Mucosa of descending colon (tissue), 3 donors: ENCODE measurements around the gene ACTR1A. TPM values are rescaled to one million over a fixed set of nuclear protein-coding genes. Genes with fewer than 3 reads are reported as not detected.

Source experiments
- ATAC-seq: fragments of 200-7000 bp; cut with Tn5 transposase; one replicate; pipeline ENCODE4 v1.9.1; 2020; ENCODE audit warnings: mild to moderate bottlenecking, moderate library complexity
- DNase-seq, 3 donors: peaks; one replicate each; pipeline ENCODE4 v3.0.0-alpha.2; 2020
- H3K36me3 ChIP-seq: fragments of 200-600 bp; one replicate; pipeline ENCODE4 v1.8.0; 2021; ENCODE audit warnings: low read depth, mild to moderate bottlenecking
- H3K4me1 ChIP-seq: fragments of 200-600 bp; one replicate; pipeline ENCODE4 v1.8.0; 2021; ENCODE audit warnings: low read depth, mild to moderate bottlenecking
- H3K4me3 ChIP-seq: fragments of 200-600 bp; one replicate; pipeline ENCODE4 v1.8.0; 2021; ENCODE audit warnings: mild to moderate bottlenecking
- H3K9me3 ChIP-seq: fragments of 200-600 bp; one replicate; pipeline ENCODE4 v1.8.0; 2021; ENCODE audit warnings: mild to moderate bottlenecking
- intact Hi-C, 2 donors: fragments of 100-400 bp; cut with DNase I in 1 of 2; cut with micrococcal nuclease in 1 of 2; formaldehyde crosslinking; loops; one replicate each; pipeline versions ENCODE4 v1.11.0 to v1.11.1; 2022; cut with DNase I, micrococcal nuclease
- microRNA-seq: library from miRNA; unstranded; fragments of <30 nt; microRNA quantifications from one replicate; pipeline ENCODE4, GENCODE V29; 2019
- total RNA-seq, 3 donors: library from RNA; stranded (reverse); fragmentation: NEBNext Ultra II Directional in 2 of 3; extraction: Animal tissue kit (Norgen Biotek cat#: 25700) in 2 of 3; gene quantifications; one replicate each; pipeline versions ENCODE4 v1.2.1 to v1.2.4, GENCODE V29; 2021 to 2023
- TF ChIP-seq, protein P1 (sequence below): fragments of 200-600 bp; IDR thresholded peaks from one replicate; pipeline ENCODE4 v1.8.0; 2022; ENCODE audit warnings: antibody characterized with exemption, mild to moderate bottlenecking
- donor health status: DM: no; HTN: no; CAD: no; lungs with moderate emphysema.
- donor health status: DM: no; HTN: no; CAD: no.
- donor health status: DM: no; HTN: yes; CAD: no.

Gene ACTR1A
- total RNA-seq, 3 donors from 2014 or later = 70.6 to 121 (median 77.7) TPM

DNA sequence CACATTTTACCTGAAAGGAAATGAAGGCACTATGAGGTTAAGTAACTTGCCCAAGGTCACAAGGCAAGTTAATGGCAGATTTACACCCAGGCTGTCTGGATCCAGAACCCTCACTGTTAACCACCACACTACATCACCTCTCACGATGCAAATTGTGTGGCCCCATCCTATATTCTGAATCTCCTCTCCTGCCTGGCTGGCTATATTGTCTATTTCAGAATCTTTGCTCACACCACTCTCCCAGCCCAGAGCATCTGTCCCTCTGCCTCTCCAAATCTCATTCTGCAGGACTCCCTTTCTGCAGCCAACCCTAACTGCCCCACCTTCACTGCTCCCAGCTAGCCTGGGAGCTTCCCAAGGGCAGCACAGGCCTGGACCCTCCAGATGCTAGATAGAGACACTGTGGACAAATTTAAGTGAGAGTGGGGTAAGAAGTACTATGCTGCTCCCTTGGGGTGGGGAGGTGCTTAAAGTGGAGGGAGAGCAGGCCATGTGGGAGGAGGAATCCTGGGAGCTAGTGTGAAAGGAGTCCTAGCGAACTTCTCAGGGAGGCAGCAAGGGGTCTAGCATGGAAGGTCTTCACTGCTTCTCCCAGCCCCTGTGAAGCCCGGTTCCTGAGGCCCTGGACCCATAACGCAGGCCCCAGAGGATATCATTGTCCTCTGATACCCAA, 70.9 kb downstream of the ACTR1A start:
- Histone ChIP-seq H3K36me3 (no peaks in the 10 kb centered on the region), H3K9me3 (no peaks in the 10 kb centered on the region), H3K4me1 (peaks cover 15% of the 10 kb centered on the region), H3K4me3 (no peak overlapping the region)
- DNase-seq = no peak
- peak; percentile 8 for ATAC-seq
- intact Hi-C loops = no loop called here
- TF ChIP-seq, protein P1, sequence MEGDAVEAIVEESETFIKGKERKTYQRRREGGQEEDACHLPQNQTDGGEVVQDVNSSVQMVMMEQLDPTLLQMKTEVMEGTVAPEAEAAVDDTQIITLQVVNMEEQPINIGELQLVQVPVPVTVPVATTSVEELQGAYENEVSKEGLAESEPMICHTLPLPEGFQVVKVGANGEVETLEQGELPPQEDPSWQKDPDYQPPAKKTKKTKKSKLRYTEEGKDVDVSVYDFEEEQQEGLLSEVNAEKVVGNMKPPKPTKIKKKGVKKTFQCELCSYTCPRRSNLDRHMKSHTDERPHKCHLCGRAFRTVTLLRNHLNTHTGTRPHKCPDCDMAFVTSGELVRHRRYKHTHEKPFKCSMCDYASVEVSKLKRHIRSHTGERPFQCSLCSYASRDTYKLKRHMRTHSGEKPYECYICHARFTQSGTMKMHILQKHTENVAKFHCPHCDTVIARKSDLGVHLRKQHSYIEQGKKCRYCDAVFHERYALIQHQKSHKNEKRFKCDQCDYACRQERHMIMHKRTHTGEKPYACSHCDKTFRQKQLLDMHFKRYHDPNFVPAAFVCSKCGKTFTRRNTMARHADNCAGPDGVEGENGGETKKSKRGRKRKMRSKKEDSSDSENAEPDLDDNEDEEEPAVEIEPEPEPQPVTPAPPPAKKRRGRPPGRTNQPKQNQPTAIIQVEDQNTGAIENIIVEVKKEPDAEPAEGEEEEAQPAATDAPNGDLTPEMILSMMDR = no peak

DNA sequence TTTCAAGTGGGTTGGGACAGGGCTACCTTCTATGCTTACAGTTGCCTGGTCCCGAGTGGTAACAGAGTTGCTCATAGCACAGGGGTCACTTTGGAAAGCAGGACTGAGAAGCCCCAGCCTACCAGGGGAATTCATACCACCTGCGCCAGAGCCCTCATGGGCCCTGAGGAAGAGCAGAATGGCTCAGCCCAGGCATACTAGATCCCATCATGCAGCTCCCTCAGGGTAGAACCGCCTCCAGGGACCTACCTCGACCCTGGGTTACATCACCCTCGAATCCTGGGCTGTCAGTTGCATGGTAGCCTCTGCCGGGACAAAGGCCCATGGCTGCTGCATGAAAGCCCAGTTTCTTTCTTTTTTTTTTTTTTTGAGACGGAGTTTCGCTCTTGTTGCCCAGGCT, 73.0 kb downstream of the ACTR1A start:
- no peaks in the 10 kb centered on the region for H3K9me3 ChIP-seq
- TF ChIP-seq, protein P1 = no peak
- H3K36me3 ChIP-seq = no peaks in the 10 kb centered on the region
- no peak for ATAC-seq
- H3K4me3 ChIP-seq = no peak overlapping the region
- peaks cover 15% of the 10 kb centered on the region for H3K4me1 ChIP-seq
- intact Hi-C loops = no loop called here
- no peak for DNase-seq

Small RNAs within 50 kb of the gene (microRNA-seq; reads per million reads assigned to microRNA genes)
- 3,487 reads per million, percentile 90 among the genes with 10 or more reads in this experiment for gene MIR146B

Other genes starting within 250 kb of the ACTR1A start
- gene NFKB2, start 107.0 kb downstream of the ACTR1A start, total RNA-seq = 10 to 100 TPM; 26.9 to 72.2 (median 29.0) TPM
- 100 to 1,000 TPM in 1 of 3 donors, 10 to 100 TPM in 1, 1 to 10 TPM in 1; 8.2 to 228 (median 11.4) TPM for gene PSD, start 83.9 kb downstream of the ACTR1A start, total RNA-seq
- gene FBXL15, start 81.9 kb downstream of the ACTR1A start, total RNA-seq = 10 to 100 TPM; 18.3 to 27.7 (median 20.5) TPM
- 10 to 100 TPM; 26.6 to 51.9 (median 29.2) TPM for gene CUEDC2, start 70.1 kb downstream of the ACTR1A start, total RNA-seq
- gene C10orf95, start 51.2 kb downstream of the ACTR1A start, total RNA-seq = 1 to 10 TPM in 2 of 3 donors, under 1 TPM in 1; 0.41 to 2.3 (median 2.0) TPM
- 10 to 100 TPM in 1 of 3 donors, 1 to 10 TPM in 2; 9.0 to 13.9 (median 9.5) TPM for gene SUFU, start 1.3 kb upstream of the ACTR1A start, total RNA-seq
- 10 to 100 TPM; 65.5 to 89.9 (median 71.3) TPM for gene TRIM8, start 141.8 kb upstream of the ACTR1A start, total RNA-seq
- gene ARL3, start 211.7 kb upstream of the ACTR1A start, total RNA-seq = 10 to 100 TPM in 1 of 3 donors, 1 to 10 TPM in 2; 2.4 to 11.2 (median 4.4) TPM
- 10 to 100 TPM in 2 of 3 donors, 1 to 10 TPM in 1; 6.9 to 19.1 (median 14.2) TPM for gene SFXN2, start 211.9 kb upstream of the ACTR1A start, total RNA-seq
- gene WBP1L, start 241.2 kb upstream of the ACTR1A start, total RNA-seq = 10 to 100 TPM; 38.9 to 61.3 (median 51.0) TPM